ENCODE measurements around the gene MMP15.

The MMP15 gene

DNA sequence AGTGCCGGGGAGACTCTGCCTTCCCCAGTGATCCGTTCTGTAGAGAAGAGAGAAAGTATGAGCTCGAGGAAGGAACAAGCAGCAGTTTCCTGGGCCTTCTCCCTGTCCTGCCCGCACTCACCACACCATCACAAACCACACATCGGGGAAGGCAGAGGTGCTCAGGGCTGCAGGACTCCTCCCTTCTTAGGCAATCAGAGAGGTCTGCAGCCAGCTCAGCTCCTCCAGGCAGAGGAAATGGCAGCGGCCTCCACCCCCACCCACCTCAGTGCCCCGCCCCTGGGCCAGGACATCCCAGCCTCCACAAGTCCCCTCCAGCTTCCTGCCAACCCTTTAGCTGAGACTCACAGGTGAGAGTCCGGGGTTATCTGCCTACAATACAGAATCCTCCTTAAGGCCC is 27.1 kb upstream of the MMP15 start:
- Histone ChIP-seq H3K4me3 (ENCODE audit: low read depth, low read length, poor library complexity, severe bottlenecking) (no peak overlapping the region), H3K4me2 (ENCODE audit: low read length) (peak overlapping the region; percentile 97; the same call in 1 of the 2 replicates), H4K20me1 (ENCODE audit: insufficient read depth, low read length) (no peaks in the 10 kb centered on the region), H3K4me1 (ENCODE audit: insufficient read depth, low read length, severe bottlenecking) (peaks cover 22% of the 10 kb centered on the region), H2AFZ (ENCODE audit: low read length) (no peak overlapping the region), H3K36me3 (ENCODE audit: insufficient read depth, low read length) (peaks cover 30% of the 10 kb centered on the region), H3K9me3 (ENCODE audit: low read length) (no peaks in the 10 kb centered on the region), H3K79me2 (ENCODE audit: insufficient read depth, low read length) (no peaks in the 10 kb centered on the region), H3K27me3 (ENCODE audit: insufficient read depth, low read length) (no peaks in the 10 kb centered on the region), H3K27ac (ENCODE audit: low read depth, low read length, poor library complexity, severe bottlenecking) (no peak overlapping the region), H3K9me2 (ENCODE audit: low read depth, low read length) (no peaks in the 10 kb centered on the region), H3K9ac (ENCODE audit: low read length) (no peak overlapping the region), H3F3A (ENCODE audit: insufficient read depth, low read length) (no peaks in the 10 kb centered on the region)
- no peak for TF ChIP-seq EZH2 (IDR thresholded peaks at IDR 0.05; ENCODE audit: borderline replicate concordance, low read length)
- TF ChIP-seq, protein P1, sequence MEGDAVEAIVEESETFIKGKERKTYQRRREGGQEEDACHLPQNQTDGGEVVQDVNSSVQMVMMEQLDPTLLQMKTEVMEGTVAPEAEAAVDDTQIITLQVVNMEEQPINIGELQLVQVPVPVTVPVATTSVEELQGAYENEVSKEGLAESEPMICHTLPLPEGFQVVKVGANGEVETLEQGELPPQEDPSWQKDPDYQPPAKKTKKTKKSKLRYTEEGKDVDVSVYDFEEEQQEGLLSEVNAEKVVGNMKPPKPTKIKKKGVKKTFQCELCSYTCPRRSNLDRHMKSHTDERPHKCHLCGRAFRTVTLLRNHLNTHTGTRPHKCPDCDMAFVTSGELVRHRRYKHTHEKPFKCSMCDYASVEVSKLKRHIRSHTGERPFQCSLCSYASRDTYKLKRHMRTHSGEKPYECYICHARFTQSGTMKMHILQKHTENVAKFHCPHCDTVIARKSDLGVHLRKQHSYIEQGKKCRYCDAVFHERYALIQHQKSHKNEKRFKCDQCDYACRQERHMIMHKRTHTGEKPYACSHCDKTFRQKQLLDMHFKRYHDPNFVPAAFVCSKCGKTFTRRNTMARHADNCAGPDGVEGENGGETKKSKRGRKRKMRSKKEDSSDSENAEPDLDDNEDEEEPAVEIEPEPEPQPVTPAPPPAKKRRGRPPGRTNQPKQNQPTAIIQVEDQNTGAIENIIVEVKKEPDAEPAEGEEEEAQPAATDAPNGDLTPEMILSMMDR (IDR thresholded peaks at IDR 0.05; ENCODE audit: low read length), result no peak

DNA sequence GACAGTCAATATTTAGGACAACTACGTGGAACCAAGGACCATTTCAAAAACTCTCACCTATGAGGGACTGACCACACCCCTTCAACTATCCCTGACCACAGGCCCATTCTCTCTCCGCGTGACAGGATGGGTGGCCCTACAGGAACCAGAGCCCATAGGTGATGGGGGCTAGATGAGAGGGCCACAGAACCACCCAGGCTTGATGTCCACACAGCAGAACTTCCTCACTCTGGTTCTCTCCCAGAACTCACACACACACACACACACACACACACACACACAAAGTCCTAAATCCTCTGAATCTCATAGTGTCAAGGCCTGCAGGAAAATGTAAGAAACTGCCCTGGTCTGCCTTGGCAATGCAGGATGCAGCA is 26.6 kb upstream of the MMP15 start:
- no peaks in the 10 kb centered on the region for H3K9me2 ChIP-seq (ENCODE audit: low read depth, low read length)
- no peaks in the 10 kb centered on the region for H4K20me1 ChIP-seq (ENCODE audit: insufficient read depth, low read length)
- H3K4me2 ChIP-seq (ENCODE audit: low read length), result peak overlapping the region; percentile 97

DNA sequence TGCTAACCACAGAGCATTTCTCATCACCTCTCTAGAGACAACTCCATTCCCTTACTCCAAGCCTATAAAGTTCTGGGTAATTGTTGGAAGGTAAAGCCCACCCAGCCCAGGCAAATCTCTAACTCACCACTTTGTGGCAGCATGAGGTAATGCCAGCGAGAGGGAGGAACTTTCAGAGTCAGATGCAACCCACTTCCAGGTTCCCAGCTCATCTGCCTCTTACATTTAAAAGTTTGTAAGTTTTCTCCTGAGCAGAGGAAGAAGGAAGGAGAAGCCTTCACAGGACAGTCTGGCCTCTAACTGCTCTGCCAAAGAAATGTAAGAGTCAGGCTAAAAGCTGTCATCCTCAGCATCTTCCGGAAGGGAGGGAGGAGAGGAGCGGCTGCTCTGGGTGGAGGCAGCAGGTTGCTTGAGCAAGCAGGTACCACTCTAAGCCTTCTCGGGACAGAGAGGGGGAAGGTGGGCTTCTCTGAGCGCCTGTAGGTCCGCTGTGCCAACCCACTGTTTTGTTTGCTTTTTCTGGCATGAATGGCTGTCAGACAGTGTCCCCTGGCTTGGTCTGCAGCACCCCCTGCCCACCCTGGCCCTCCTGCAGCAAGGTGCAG is 26.1 kb upstream of the MMP15 start:
- TF ChIP-seq, protein P1 (IDR thresholded peaks at IDR 0.05; ENCODE audit: low read length), result peak; percentile 32; the same call in 1 of the 2 replicates
- no peak for TF ChIP-seq EZH2 (IDR thresholded peaks at IDR 0.05; ENCODE audit: borderline replicate concordance, low read length)
- no peaks in the 10 kb centered on the region for H4K20me1 ChIP-seq (ENCODE audit: insufficient read depth, low read length)
- H3K9ac ChIP-seq (ENCODE audit: low read length), result peak overlapping the region; percentile 95
- H3K79me2 ChIP-seq (ENCODE audit: insufficient read depth, low read length), result no peaks in the 10 kb centered on the region
- H3K4me3 ChIP-seq (ENCODE audit: low read depth, low read length, poor library complexity, severe bottlenecking), result peak overlapping the region; percentile 70
- no peaks in the 10 kb centered on the region for H3K27me3 ChIP-seq (ENCODE audit: insufficient read depth, low read length)
- peaks cover 34% of the 10 kb centered on the region for H3K36me3 ChIP-seq (ENCODE audit: insufficient read depth, low read length)
- no peak overlapping the region for H2AFZ ChIP-seq (ENCODE audit: low read length)
- H3F3A ChIP-seq (ENCODE audit: insufficient read depth, low read length), result no peaks in the 10 kb centered on the region
- peak overlapping the region; percentile 97 for H3K4me2 ChIP-seq (ENCODE audit: low read length)
- H3K27ac ChIP-seq (ENCODE audit: low read depth, low read length, poor library complexity, severe bottlenecking), result peak overlapping the region; percentile 74
- H3K4me1 ChIP-seq (ENCODE audit: insufficient read depth, low read length, severe bottlenecking), result peaks cover 22% of the 10 kb centered on the region
- no peaks in the 10 kb centered on the region for H3K9me2 ChIP-seq (ENCODE audit: low read depth, low read length)
- no peaks in the 10 kb centered on the region for H3K9me3 ChIP-seq (ENCODE audit: low read length)

More for the DNA sequence above, 26.6 kb upstream of the MMP15 start:
- H3K27ac ChIP-seq (ENCODE audit: low read depth, low read length, poor library complexity, severe bottlenecking), result peak overlapping the region; percentile 74
- H2AFZ ChIP-seq (ENCODE audit: low read length), result no peak overlapping the region
- H3K4me1 ChIP-seq (ENCODE audit: insufficient read depth, low read length, severe bottlenecking), result peaks cover 22% of the 10 kb centered on the region
- H3K9ac ChIP-seq (ENCODE audit: low read length), result no peak overlapping the region; the same call in 1 of the 2 replicates
- no peaks in the 10 kb centered on the region for H3K79me2 ChIP-seq (ENCODE audit: insufficient read depth, low read length)
- peak overlapping the region; percentile 70 for H3K4me3 ChIP-seq (ENCODE audit: low read depth, low read length, poor library complexity, severe bottlenecking)
- no peaks in the 10 kb centered on the region for H3K27me3 ChIP-seq (ENCODE audit: insufficient read depth, low read length)
- H3F3A ChIP-seq (ENCODE audit: insufficient read depth, low read length), result no peaks in the 10 kb centered on the region
- H3K9me3 ChIP-seq (ENCODE audit: low read length), result no peaks in the 10 kb centered on the region
- peaks cover 33% of the 10 kb centered on the region for H3K36me3 ChIP-seq (ENCODE audit: insufficient read depth, low read length)
- no peak for TF ChIP-seq EZH2 (IDR thresholded peaks at IDR 0.05; ENCODE audit: borderline replicate concordance, low read length)
- TF ChIP-seq, protein P1 (IDR thresholded peaks at IDR 0.05; ENCODE audit: low read length), result no peak
